Body of pancreas (tissue), 4 donors: ENCODE measurements around the gene MEGF9. TPM values are rescaled to one million over a fixed set of nuclear protein-coding genes. Genes with fewer than 3 reads are reported as not detected.

Source experiments
- ATAC-seq: fragments of 150-250 bp; one replicate; pipeline ENCODE4 v1.9.1; 2016
- DNase-seq, 4 donors: peaks; one replicate each; pipeline ENCODE4 v3.0.0-alpha.2; 2019
- H3K27ac ChIP-seq, 4 donors: fragments of 200-600 bp; sonication (generic); 1 replicate in 3 of 4; 2 replicates in 1 of 4; pipeline versions ENCODE4 v1.5.1 to v1.6.1; 2016 to 2019; ENCODE audit warnings: mild to moderate bottlenecking in 1 of 4, mixed read lengths in 1 of 4, moderate library complexity in 1 of 4
- H3K27me3 ChIP-seq, 2 donors: fragments of 200-600 bp; sonication (generic); one replicate each; pipeline ENCODE4 v1.6.0; 2016; ENCODE audit warnings: mild to moderate bottlenecking in 1 of 2
- H3K36me3 ChIP-seq, 2 donors: fragments of 200-600 bp; sonication (generic); replicated peaks in 1 of 2; 2 replicates each; pipeline ENCODE4 v1.5.1; 2016; ENCODE audit warnings: low read depth in 2 of 2; ENCODE audit not compliant: insufficient read depth in 1 of 2
- H3K4me1 ChIP-seq: fragments of 200-600 bp; sonication (generic); one replicate; pipeline ENCODE4 v1.6.0; 2016
- H3K4me3 ChIP-seq, 2 donors: fragments of 200-600 bp; sonication (generic); 1 replicate in 1 of 2; 2 replicates in 1 of 2; pipeline ENCODE4 v1.5.1; 2016 to 2019
- H3K9me3 ChIP-seq, 3 donors: fragments of 200-600 bp; sonication (generic); 1 replicate in 2 of 3; 2 replicates in 1 of 3; pipeline ENCODE4 v1.5.1; 2016
- POLR2A ChIP-seq, 3 donors: fragments of 450-650 bp; IDR thresholded peaks; one replicate each; pipeline ENCODE4 v1.6.1; 2016; ENCODE audit warnings: antibody characterized with exemption in 3 of 3, mild to moderate bottlenecking in 2 of 3
- WGBS, 2 donors: methylation state at CpG; one replicate each; pipeline ENCODE4 v1.1.5; 2017; 5-methylcytosine and 5-hydroxymethylcytosine counted together
- intact Hi-C: fragments of 100-400 bp; cut with DNase I; formaldehyde crosslinking; loops from one replicate; pipeline ENCODE4 v1.15.1; 2023
- total RNA-seq, 2 donors: library from RNA; depleted of rRNA; stranded (reverse); fragments of >200 nt; gene quantifications; one replicate each; pipeline ENCODE4 v1.1.0, GENCODE V29; 2016
- TF ChIP-seq, protein P1 (sequence below), 7 experiments: fragments of 450-650 bp in 4 of 7; fragments of 200-600 bp in 3 of 7; sonication (generic) in 3 of 7; IDR thresholded peaks; one replicate each; pipeline ENCODE4 v1.5.1; 2016 to 2019; ENCODE audit warnings: antibody characterized with exemption in 7 of 7

Gene MEGF9
- total RNA-seq, 2 donors from 2014 or later = 9.6 to 9.9 TPM

- Histone ChIP-seq H3K4me1 (peaks cover 33% of the 10 kb centered on the region), H3K9me3 (no peaks in the 10 kb centered on the region)
- 73 to 80% methylated on average over 3 of the region's 3 CpGs for WGBS, 2 donors
Observed at GRCh38 chr9:120696551-120697230, 17.6 kb downstream of the MEGF9 start.

DNA sequence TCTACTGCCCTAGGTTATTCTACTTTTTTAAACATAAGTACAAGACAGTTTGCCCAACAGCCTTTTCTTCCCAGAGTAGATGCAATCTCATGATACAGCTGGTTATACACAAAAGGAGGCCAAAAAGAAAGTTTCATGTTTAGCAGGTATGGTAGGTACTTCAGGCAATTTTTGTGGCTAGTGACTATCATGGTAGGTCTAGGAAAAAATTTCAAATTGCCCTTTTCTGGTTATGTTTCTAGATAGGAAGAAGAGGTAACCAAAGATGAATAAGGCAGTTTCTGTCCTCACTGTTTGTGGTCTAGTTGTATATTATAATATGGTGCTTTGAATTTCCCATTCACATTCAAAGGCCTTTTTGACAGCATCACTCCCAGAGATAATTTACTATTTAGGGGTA is 19.7 kb downstream of the MEGF9 start:
- Histone ChIP-seq H3K4me3 (no peak overlapping the region), H3K27me3 (no peaks in the 10 kb centered on the region), H3K27ac (no peak overlapping the region), H3K4me1 (peaks cover 24% of the 10 kb centered on the region), H3K9me3 (no peaks in the 10 kb centered on the region), H3K36me3 (no peaks in the 10 kb centered on the region)
- TF ChIP-seq, protein P1, sequence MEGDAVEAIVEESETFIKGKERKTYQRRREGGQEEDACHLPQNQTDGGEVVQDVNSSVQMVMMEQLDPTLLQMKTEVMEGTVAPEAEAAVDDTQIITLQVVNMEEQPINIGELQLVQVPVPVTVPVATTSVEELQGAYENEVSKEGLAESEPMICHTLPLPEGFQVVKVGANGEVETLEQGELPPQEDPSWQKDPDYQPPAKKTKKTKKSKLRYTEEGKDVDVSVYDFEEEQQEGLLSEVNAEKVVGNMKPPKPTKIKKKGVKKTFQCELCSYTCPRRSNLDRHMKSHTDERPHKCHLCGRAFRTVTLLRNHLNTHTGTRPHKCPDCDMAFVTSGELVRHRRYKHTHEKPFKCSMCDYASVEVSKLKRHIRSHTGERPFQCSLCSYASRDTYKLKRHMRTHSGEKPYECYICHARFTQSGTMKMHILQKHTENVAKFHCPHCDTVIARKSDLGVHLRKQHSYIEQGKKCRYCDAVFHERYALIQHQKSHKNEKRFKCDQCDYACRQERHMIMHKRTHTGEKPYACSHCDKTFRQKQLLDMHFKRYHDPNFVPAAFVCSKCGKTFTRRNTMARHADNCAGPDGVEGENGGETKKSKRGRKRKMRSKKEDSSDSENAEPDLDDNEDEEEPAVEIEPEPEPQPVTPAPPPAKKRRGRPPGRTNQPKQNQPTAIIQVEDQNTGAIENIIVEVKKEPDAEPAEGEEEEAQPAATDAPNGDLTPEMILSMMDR (IDR thresholded peaks at IDR 0.05) = no peak
- TF ChIP-seq POLR2A (IDR thresholded peaks at IDR 0.05) = no peak
- intact Hi-C loops = no loop called here
- ATAC-seq = no peak
- DNase-seq = no peak

More at GRCh38 chr9:120696551-120697230, 17.6 kb downstream of the MEGF9 start:
- H3K27ac ChIP-seq = no peak overlapping the region
- DNase-seq (no peak), ATAC-seq (no peak)
- no peaks in the 10 kb centered on the region for H3K27me3 ChIP-seq
- intact Hi-C loops = no loop called here
- H3K4me3 ChIP-seq = no peak overlapping the region
- TF ChIP-seq, protein P1 (IDR thresholded peaks at IDR 0.05) = no peak
- TF ChIP-seq POLR2A (IDR thresholded peaks at IDR 0.05) = no peak
- H3K36me3 ChIP-seq = no peaks in the 10 kb centered on the region

- H3K27me3 ChIP-seq = no peaks in the 10 kb centered on the region
- no peak overlapping the region for H3K27ac ChIP-seq
- TF ChIP-seq, protein P1 (IDR thresholded peaks at IDR 0.05) = no peak
- TF ChIP-seq POLR2A (IDR thresholded peaks at IDR 0.05) = no peak
- intact Hi-C loops = no loop called here
- no peak for ATAC-seq
- no peaks in the 10 kb centered on the region for H3K36me3 ChIP-seq
- H3K4me3 ChIP-seq = no peak overlapping the region
- H3K4me1 ChIP-seq = peaks cover 21% of the 10 kb centered on the region
- H3K9me3 ChIP-seq = no peaks in the 10 kb centered on the region
- no peak for DNase-seq
Observed at GRCh38 chr9:120693700-120694008, 20.6 kb downstream of the MEGF9 start.

DNA sequence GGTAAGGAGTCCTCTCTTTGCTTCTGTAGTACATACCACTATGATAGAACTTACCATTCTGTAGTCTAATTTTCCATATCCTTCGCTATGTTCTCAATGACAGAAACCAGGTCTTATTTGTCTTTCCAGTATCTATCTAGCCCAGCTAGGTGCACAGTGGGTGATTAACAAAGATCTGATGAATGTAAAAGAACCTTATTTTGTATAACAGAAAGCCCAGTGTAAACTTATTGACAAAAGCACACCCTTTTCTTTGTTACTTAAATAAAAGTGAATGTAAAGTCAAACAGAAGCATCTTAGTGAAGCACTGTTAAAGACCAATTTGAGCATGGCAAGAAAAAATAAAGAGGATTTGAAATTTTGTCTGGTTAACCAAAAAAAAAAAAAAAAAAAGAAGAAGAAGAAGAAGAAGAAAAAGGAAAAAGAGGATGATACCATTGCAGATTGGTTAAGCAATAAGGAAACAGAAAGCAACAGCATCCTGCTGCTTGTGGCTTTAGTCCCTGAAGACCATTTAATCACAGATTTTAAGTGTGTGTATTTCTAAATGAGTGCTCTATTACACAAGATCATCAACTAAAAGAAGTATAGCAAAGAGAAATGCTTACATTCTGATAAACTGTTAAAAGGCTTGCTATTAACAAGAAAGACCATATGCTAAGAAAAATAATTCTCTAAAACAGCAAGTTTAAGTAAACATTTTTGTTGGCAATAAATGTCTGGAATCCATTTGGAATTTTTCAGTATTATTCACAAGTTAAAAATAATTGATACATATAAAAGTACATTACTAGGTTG is 21.2 kb downstream of the MEGF9 start:
- Histone ChIP-seq H3K27me3 (no peaks in the 10 kb centered on the region), H3K36me3 (no peaks in the 10 kb centered on the region), H3K27ac (no peak overlapping the region), H3K9me3 (no peaks in the 10 kb centered on the region), H3K4me1 (peaks cover 25% of the 10 kb centered on the region), H3K4me3 (no peak overlapping the region)
- intact Hi-C loops = no loop called here
- WGBS, 2 donors = 35 to 65% methylated on average over 1 of the region's 1 CpG
- ATAC-seq = no peak
- TF ChIP-seq POLR2A (IDR thresholded peaks at IDR 0.05) = no peak
- TF ChIP-seq, protein P1 (IDR thresholded peaks at IDR 0.05) = no peak
- DNase-seq = no peak

GRCh38 chr9:120690372-120690771 is 23.9 kb downstream of the MEGF9 start:
- intact Hi-C loops = no loop called here
- no peak overlapping the region for H3K27ac ChIP-seq
- no peak for ATAC-seq
- no peaks in the 10 kb centered on the region for H3K36me3 ChIP-seq
- no peak for DNase-seq
- no peaks in the 10 kb centered on the region for H3K27me3 ChIP-seq
- TF ChIP-seq, protein P1 (IDR thresholded peaks at IDR 0.05) = no peak
- no peak for TF ChIP-seq POLR2A (IDR thresholded peaks at IDR 0.05)
- H3K9me3 ChIP-seq = no peaks in the 10 kb centered on the region
- H3K4me3 ChIP-seq = no peak overlapping the region
- peaks cover 26% of the 10 kb centered on the region for H3K4me1 ChIP-seq
